Endothelial cell of umbilical vein (primary cell): Measurements from ENCODE around the gene PCDHB10. TPM values are rescaled to one million over a fixed set of nuclear protein-coding genes. Genes with fewer than 3 reads are reported as not detected.
"Not testable (repeated sequence)": the region's sequence is repeated elsewhere in the genome, so short reads cannot be mapped to it uniquely, and the experiment has no call there.

Source experiments
- BruUV-seq: library from RNA; stranded (reverse); fragments of 400-500 nt; replicated peaks from 2 replicates; lab custom pipeline; 2021; lab: Mats Ljungman, UMichigan
- CTCF ChIA-PET: fragments of 300-600, 350-600 bp; sonication (Branson Sonifier 250); formaldehyde crosslinking; loops from one replicate; lab custom pipeline; 2021; ENCODE audit warnings: antibody characterized with exemption, inconsistent platforms; lab: Charles Lee
- POLR2A ChIA-PET: fragments of 300-600, 350-600 bp; sonication (Branson Sonifier 250); formaldehyde crosslinking; loops from one replicate; lab custom pipeline; 2021; ENCODE audit warnings: antibody characterized with exemption, inconsistent platforms; lab: Charles Lee
- DNase-seq: peaks from one replicate; pipeline ENCODE4 v3.0.0-alpha.2; 2011; ENCODE audit warnings: low read depth, low spot score
- FAIRE-seq: peaks from 2 replicates; lab custom pipeline; 2011; peaks lifted over from hg19 to GRCh38; lab: Jason Lieb, UNC
- H2AFZ ChIP-seq: 2 replicates; pipeline ENCODE4 v1.6.0; 2012; ENCODE audit warnings: low read depth, low read length, control low read depth, inconsistent platforms
- H3K27ac ChIP-seq: 2 replicates; pipeline ENCODE4 v1.5.1; 2011; ENCODE audit warnings: low read depth, mild to moderate bottlenecking, control low read depth, low read length, moderate library complexity; ENCODE audit not compliant: insufficient read depth
- H3K27me3 ChIP-seq, 2 experiments: 2 replicates each; pipeline versions ENCODE4 v1.6.0 to v1.6.1; 2011; ENCODE audit warnings: low read length in 2 of 2, mixed read lengths in 1 of 2; ENCODE audit not compliant: control insufficient read depth in 2 of 2, insufficient read depth in 2 of 2
- H3K36me3 ChIP-seq, 2 experiments: 2 replicates in 1 of 2; 3 replicates in 1 of 2; pipeline ENCODE4 v1.5.1; 2011; ENCODE audit warnings: low read length in 2 of 2, mild to moderate bottlenecking in 1 of 2, moderate library complexity in 1 of 2; ENCODE audit not compliant: control insufficient read depth in 2 of 2, insufficient read depth in 2 of 2; ENCODE audit errors: extremely low read depth in 1 of 2
- H3K4me1 ChIP-seq: 3 replicates; pipeline ENCODE4 v1.5.1; 2011; ENCODE audit warnings: mild to moderate bottlenecking, low read length; ENCODE audit not compliant: control insufficient read depth, insufficient read depth; ENCODE audit errors: extremely low read depth
- H3K4me2 ChIP-seq: 2 replicates; pipeline ENCODE4 v1.6.1; 2011; ENCODE audit warnings: low read length, control low read depth, mixed read lengths; ENCODE audit not compliant: insufficient read depth
- H3K4me3 ChIP-seq, 3 experiments: fragments of 200-600 bp in 1 of 3; sonication (generic), shearing (Covaris generic) in 1 of 3; replicated peaks in 1 of 3; 2 replicates each; pipeline ENCODE4 v1.5.1; 2011 to 2016; ENCODE audit warnings: control low read depth in 3 of 3, low read length in 3 of 3, mild to moderate bottlenecking in 2 of 3, inconsistent platforms in 1 of 3, low read depth in 1 of 3, moderate library complexity in 1 of 3; ENCODE audit not compliant: insufficient read depth in 1 of 3
- H3K79me2 ChIP-seq: 2 replicates; pipeline ENCODE4 v1.6.0; 2012; ENCODE audit warnings: low read length, inconsistent platforms; ENCODE audit not compliant: control insufficient read depth, insufficient read depth
- H3K9ac ChIP-seq: replicated peaks from 2 replicates; pipeline ENCODE3; 2011; ENCODE audit warnings: low read length, control low read depth; ENCODE audit not compliant: insufficient read depth; ENCODE audit errors: extremely low read depth
- H3K9me1 ChIP-seq: replicated peaks from 3 replicates; pipeline ENCODE4 v1.6.0; 2011; ENCODE audit warnings: mild to moderate bottlenecking, low read length; ENCODE audit not compliant: control insufficient read depth, insufficient read depth; ENCODE audit errors: extremely low read depth
- H3K9me3 ChIP-seq: replicated peaks from 2 replicates; pipeline ENCODE4 v1.5.1; 2012; ENCODE audit warnings: low read length, inconsistent platforms; ENCODE audit not compliant: control insufficient read depth, insufficient read depth
- H4K20me1 ChIP-seq: replicated peaks from 2 replicates; pipeline ENCODE3; 2011; ENCODE audit warnings: mild to moderate bottlenecking, low read length; ENCODE audit not compliant: control insufficient read depth, insufficient read depth; ENCODE audit errors: extremely low read depth
- POLR2A ChIP-seq: IDR thresholded peaks from 2 replicates; pipeline ENCODE4 v1.6.1; 2012; ENCODE audit warnings: low read depth, mild to moderate bottlenecking, control low read depth, low read length
- dilution Hi-C: fragments of 300-500 bp; cut with MboI; formaldehyde crosslinking; loops from one replicate; pipeline ENCODE4 v1.15.0; 2019; ENCODE audit warnings: low sequenced_read_pairs; ENCODE audit not compliant: extremely low pct_ligation_motif_present
- intact Hi-C: fragments of 100-400 bp; cut with micrococcal nuclease; formaldehyde crosslinking; loops from one replicate; pipeline ENCODE4 v1.10.0; 2022
- polyA plus RNA-seq, 4 experiments: library from polyadenylated mRNA; depleted of rRNA in 3 of 4; stranded (reverse) in 3 of 4; unstranded in 1 of 4; fragments of >200 nt; gene quantifications; 2 replicates each; pipeline versions ENCODE4 v1.2.1 to v1.2.3, GENCODE V29; 2011 to 2012; ENCODE audit warnings: missing spikeins in 1 of 4
- total RNA-seq: library from RNA; stranded (reverse); gene quantifications from 2 replicates; pipeline ENCODE4 v1.2.3, GENCODE V29; 2021
- TF ChIP-seq, protein P1 (sequence below), 2 donors: IDR thresholded peaks; 1 replicate in 1 of 2; 2 replicates in 1 of 2; pipeline ENCODE4 v1.5.1; 2011; ENCODE audit warnings: low read length in 2 of 2, mild to moderate bottlenecking in 2 of 2, moderate library complexity in 2 of 2, control low read depth in 1 of 2, inconsistent platforms in 1 of 2, low read depth in 1 of 2; ENCODE audit not compliant: insufficient read depth in 1 of 2; ENCODE audit errors: extremely low read depth in 1 of 2

PCDHB10 gene
- total and polyA plus RNA-seq, 2 donors (not counting 3 experiments of a cell fraction or from before 2014, with no cell fraction given), result 0.51 to 0.62 TPM

DNA sequence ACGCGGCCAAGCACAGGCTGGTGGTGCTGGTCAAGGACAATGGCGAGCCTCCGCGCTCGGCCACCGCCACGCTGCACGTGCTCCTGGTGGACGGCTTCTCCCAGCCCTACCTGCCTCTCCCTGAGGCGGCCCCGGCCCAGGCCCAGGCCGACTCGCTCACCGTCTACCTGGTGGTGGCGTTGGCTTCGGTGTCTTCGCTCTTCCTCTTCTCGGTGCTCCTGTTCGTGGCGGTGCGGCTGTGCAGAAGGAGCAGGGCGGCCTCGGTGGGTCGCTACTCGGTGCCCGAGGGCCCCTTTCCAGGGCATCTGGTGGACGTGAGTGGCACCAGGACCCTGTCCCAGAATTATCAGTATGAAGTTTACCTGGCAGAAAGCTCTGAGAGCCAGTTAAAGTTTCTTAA is 34.3 kb upstream of the PCDHB10 start:
- dilution Hi-C loops, H3K4me1 ChIP-seq, H3K27me3 ChIP-seq, H3K4me2 ChIP-seq, CTCF ChIA-PET, DNase-seq, intact Hi-C loops, BruUV-seq, H3K79me2 ChIP-seq, H3K9ac ChIP-seq, H2AFZ ChIP-seq, FAIRE-seq, H3K36me3 ChIP-seq, H3K4me3 ChIP-seq, H3K9me1 ChIP-seq, H3K9me3 ChIP-seq, H4K20me1 ChIP-seq, H3K27ac ChIP-seq, POLR2A ChIA-PET: not testable (repeated sequence)

DNA sequence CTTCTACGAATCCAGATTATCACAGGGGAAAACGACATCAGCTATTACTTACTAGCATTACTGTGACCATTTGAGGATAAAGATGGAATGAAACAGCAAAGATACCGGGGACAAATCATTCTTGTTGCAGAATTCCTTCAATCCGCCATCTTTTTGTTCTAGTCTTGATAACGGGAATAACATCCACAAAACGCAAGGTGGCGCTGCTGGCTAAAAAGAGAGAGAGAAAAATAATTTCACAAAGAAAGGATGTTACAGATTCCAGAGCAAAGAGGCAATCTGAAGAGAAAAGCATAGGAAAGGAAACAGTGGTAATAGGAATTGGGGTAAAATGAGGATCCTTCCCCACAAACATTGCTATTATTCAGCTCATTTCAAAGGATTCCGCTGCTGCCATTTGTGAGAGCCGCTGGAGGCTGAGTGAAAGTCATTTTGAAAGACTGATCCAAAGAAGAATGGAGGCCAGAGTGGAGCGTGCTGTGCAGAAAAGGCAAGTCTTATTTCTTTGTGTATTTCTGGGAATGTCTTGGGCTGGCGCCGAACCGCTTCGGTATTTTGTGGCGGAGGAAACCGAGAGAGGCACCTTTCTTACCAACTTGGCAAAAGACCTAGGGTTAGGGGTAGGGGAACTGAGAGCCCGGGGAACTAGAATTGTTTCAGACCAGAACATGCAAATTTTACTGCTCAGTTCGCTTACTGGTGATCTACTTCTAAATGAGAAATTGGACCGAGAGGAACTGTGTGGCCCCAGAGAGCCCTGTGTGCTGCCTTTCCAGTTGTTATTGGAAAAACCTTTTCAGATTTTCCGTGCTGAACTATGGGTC is 19.6 kb upstream of the PCDHB10 start, which contains the start of gene PCDHB7:
PCDHB7 (plus strand) TSS at position 264 of the 824 bp plus-strand sequence; CDS start at position 456, 192 bp downstream.
- CTCF ChIA-PET, result no interaction called here
- dilution Hi-C loops, result no loop called here
- POLR2A ChIA-PET, result no interaction called here
- Histone ChIP-seq H3K4me3 (no peak within 1 kb of the TSS), H3K4me2 (no peak within 1 kb of the TSS), H3K27me3 (no peaks in the 10 kb centered on the region), H3K27ac (no peak within 1 kb of the TSS), H2AFZ (no peak within 1 kb of the TSS), H3K9me3 (no peaks in the 10 kb centered on the region), H3K9ac (no peak within 1 kb of the TSS), H3K4me1 (no peaks in the 10 kb centered on the region), H3K79me2 (no peaks in the 10 kb centered on the region), H3K9me1 (no peaks in the 10 kb centered on the region), H4K20me1 (no peaks in the 10 kb centered on the region), H3K36me3 (no peaks in the 10 kb centered on the region)
- peak; percentile 35 for DNase-seq
- intact Hi-C loops, result no loop called here
- no peak for FAIRE-seq
- BruUV-seq, result no TSS peak
- no peak for TF ChIP-seq POLR2A
- TF ChIP-seq, protein P1, sequence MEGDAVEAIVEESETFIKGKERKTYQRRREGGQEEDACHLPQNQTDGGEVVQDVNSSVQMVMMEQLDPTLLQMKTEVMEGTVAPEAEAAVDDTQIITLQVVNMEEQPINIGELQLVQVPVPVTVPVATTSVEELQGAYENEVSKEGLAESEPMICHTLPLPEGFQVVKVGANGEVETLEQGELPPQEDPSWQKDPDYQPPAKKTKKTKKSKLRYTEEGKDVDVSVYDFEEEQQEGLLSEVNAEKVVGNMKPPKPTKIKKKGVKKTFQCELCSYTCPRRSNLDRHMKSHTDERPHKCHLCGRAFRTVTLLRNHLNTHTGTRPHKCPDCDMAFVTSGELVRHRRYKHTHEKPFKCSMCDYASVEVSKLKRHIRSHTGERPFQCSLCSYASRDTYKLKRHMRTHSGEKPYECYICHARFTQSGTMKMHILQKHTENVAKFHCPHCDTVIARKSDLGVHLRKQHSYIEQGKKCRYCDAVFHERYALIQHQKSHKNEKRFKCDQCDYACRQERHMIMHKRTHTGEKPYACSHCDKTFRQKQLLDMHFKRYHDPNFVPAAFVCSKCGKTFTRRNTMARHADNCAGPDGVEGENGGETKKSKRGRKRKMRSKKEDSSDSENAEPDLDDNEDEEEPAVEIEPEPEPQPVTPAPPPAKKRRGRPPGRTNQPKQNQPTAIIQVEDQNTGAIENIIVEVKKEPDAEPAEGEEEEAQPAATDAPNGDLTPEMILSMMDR (IDR thresholded peaks at IDR 0.05; ENCODE audit: extremely low read depth in 1 of 2, insufficient read depth in 1 of 2, low read depth in 1 of 2, low read length in 2 of 2), result peak; percentile 19 to 30

DNA sequence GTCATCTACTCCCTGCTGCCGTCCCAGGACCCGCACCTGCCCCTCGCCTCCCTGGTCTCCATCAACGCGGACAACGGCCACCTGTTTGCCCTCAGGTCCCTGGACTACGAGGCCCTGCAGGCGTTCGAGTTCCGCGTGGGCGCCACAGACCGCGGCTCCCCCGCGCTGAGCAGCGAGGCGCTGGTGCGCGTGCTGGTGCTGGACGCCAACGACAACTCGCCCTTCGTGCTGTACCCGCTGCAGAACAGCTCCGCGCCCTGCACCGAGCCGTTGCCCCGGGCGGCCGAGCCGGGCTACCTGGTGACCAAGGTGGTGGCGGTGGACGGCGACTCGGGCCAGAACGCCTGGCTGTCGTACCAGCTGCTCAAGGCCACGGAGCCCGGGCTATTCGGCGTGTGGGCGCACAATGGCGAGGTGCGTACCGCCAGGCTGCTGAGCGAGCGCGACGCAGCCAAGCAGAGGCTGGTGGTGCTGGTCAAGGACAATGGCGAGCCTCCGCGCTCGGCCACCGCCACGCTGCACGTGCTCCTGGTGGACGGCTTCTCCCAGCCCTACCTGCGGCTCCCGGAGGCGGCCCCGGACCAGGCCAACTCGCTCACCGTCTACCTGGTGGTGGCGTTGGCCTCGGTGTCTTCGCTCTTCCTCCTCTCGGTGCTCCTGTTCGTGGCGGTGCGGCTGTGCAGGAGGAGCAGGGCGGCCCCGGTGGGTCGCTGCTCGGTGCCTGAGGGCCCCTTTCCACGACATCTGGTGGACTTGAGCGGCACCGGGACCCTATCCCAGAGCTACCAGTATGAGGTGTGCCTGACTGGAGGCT is 17.7 kb upstream of the PCDHB10 start:
- H3K4me1 ChIP-seq, FAIRE-seq, intact Hi-C loops, CTCF ChIA-PET, H3K27me3 ChIP-seq, H3K9ac ChIP-seq, H3K9me3 ChIP-seq, H4K20me1 ChIP-seq, H3K4me2 ChIP-seq, H3K4me3 ChIP-seq, H3K27ac ChIP-seq, DNase-seq, BruUV-seq, H2AFZ ChIP-seq, POLR2A ChIA-PET, H3K36me3 ChIP-seq, H3K79me2 ChIP-seq, dilution Hi-C loops, H3K9me1 ChIP-seq: not testable (repeated sequence)
